ENCODE measurements around the gene TBKBP1.
"Not testable (repeated sequence)": the region's sequence is repeated elsewhere in the genome, so short reads cannot be mapped to it uniquely, and the experiment has no call there.

Gene TBKBP1

GRCh38 chr17:47733674-47734410 lies 39.9 kb downstream of the TBKBP1 start:
- DNase-seq: no peak

- DNase-seq: no peak
These were observed 41.1 kb downstream of the TBKBP1 start for GRCh38 chr17:47735139-47735464.

GRCh38 chr17:47735536-47736011 lies 41.6 kb downstream of the TBKBP1 start:
- DNase-seq: no peak

GRCh38 chr17:47736501-47737495 lies 42.8 kb downstream of the TBKBP1 start:
- no peak for DNase-seq

GRCh38 chr17:47738178-47738577 lies 44.2 kb downstream of the TBKBP1 start:
- no peak for DNase-seq

- no peak for DNase-seq
These were observed 45.2 kb downstream of the TBKBP1 start for GRCh38 chr17:47739150-47739549.

- not testable (repeated sequence) for DNase-seq
These were observed 46.0 kb downstream of the TBKBP1 start for GRCh38 chr17:47739945-47740344.

GRCh38 chr17:47741109-47741792 lies 47.3 kb downstream of the TBKBP1 start:
- no peak for DNase-seq

- no peak for DNase-seq
These were observed 47.8 kb downstream of the TBKBP1 start for GRCh38 chr17:47741793-47742145.

- no peak for DNase-seq
These were observed 48.6 kb downstream of the TBKBP1 start for GRCh38 chr17:47742319-47743181.

GRCh38 chr17:47744168-47745036 lies 50.4 kb downstream of the TBKBP1 start:
- DNase-seq: no peak

GRCh38 chr17:47745037-47745380 lies 51.0 kb downstream of the TBKBP1 start:
- DNase-seq: no peak

- DNase-seq: no peak
These were observed 57.5 kb downstream of the TBKBP1 start for GRCh38 chr17:47751471-47751870.

GRCh38 chr17:47757386-47757785 lies 63.4 kb downstream of the TBKBP1 start:
- DNase-seq: no peak

GRCh38 chr17:47760409-47761140 lies 66.6 kb downstream of the TBKBP1 start:
- DNase-seq: no peak
